H9 (cell line): ENCODE data around the gene GABBR2. TPM values are rescaled to one million over a fixed set of nuclear protein-coding genes. Genes with fewer than 3 reads are reported as not detected.

ENCODE experiments used
- DNase-seq: peaks from one replicate; pipeline ENCODE4 v3.0.0-alpha.2; 2017
- H2AFZ ChIP-seq: one replicate; pipeline ENCODE4 v1.6.1; 2013; ENCODE audit warnings: mild to moderate bottlenecking, low read length, control low read depth, moderate library complexity
- H2AK5ac ChIP-seq: 2 replicates; pipeline ENCODE4 v1.6.1; 2013; ENCODE audit warnings: low read length, control low read depth, mixed read lengths; ENCODE audit not compliant: insufficient read length
- H2BK120ac ChIP-seq: one replicate; pipeline ENCODE4 v1.6.1; 2013; ENCODE audit warnings: low read depth, mild to moderate bottlenecking, low read length, control low read depth, inconsistent platforms; ENCODE audit not compliant: poor library complexity, severe bottlenecking
- H2BK12ac ChIP-seq: 2 replicates; pipeline ENCODE4 v1.6.1; 2013; ENCODE audit warnings: low read length, control low read depth, mixed read lengths, low read depth; ENCODE audit not compliant: insufficient read length
- H2BK15ac ChIP-seq: 2 replicates; pipeline ENCODE4 v1.6.1; 2013; ENCODE audit warnings: low read depth, low read length, control low read depth
- H2BK20ac ChIP-seq: one replicate; pipeline ENCODE4 v1.6.1; 2013; ENCODE audit warnings: low read depth, mild to moderate bottlenecking, low read length, control low read depth, inconsistent platforms; ENCODE audit not compliant: poor library complexity, severe bottlenecking
- H2BK5ac ChIP-seq: 2 replicates; pipeline ENCODE4 v1.6.1; 2013; ENCODE audit warnings: low read length, control low read depth, mixed read lengths; ENCODE audit not compliant: insufficient read length
- H3K14ac ChIP-seq: 2 replicates; pipeline ENCODE4 v1.6.1; 2013; ENCODE audit warnings: low read length, control low read depth; ENCODE audit not compliant: insufficient read depth
- H3K18ac ChIP-seq: 2 replicates; pipeline ENCODE4 v1.6.1; 2013; ENCODE audit warnings: low read depth, mild to moderate bottlenecking, mixed read lengths, low read length, control low read depth; ENCODE audit not compliant: insufficient read length
- H3K23ac ChIP-seq: 2 replicates; pipeline ENCODE4 v1.6.1; 2013; ENCODE audit warnings: low read length, control low read depth, mixed read lengths, low read depth; ENCODE audit not compliant: insufficient read length
- H3K23me2 ChIP-seq: 2 replicates; pipeline ENCODE4 v1.6.1; 2013; ENCODE audit warnings: low read depth, mild to moderate bottlenecking, mixed read lengths, low read length, control low read depth; ENCODE audit not compliant: insufficient read length, poor library complexity, severe bottlenecking
- H3K27ac ChIP-seq: 2 replicates; pipeline ENCODE4 v1.5.1; 2013; ENCODE audit warnings: low read length, control low read depth, mixed read lengths, low read depth; ENCODE audit not compliant: insufficient read length
- H3K27me3 ChIP-seq: 2 replicates; pipeline ENCODE4 v1.6.1; 2013; ENCODE audit warnings: low read length, control low read depth, inconsistent platforms; ENCODE audit not compliant: insufficient read depth
- H3K4ac ChIP-seq: 2 replicates; pipeline ENCODE4 v1.6.1; 2013; ENCODE audit warnings: low read depth, mild to moderate bottlenecking, control low read depth, inconsistent platforms, low read length, moderate library complexity
- H3K4me1 ChIP-seq: 2 replicates; pipeline ENCODE4 v1.6.1; 2013; ENCODE audit warnings: low read length, control low read depth, inconsistent platforms; ENCODE audit not compliant: insufficient read depth
- H3K4me2 ChIP-seq: 2 replicates; pipeline ENCODE4 v1.6.1; 2013; ENCODE audit warnings: low read length, control low read depth, mixed read lengths; ENCODE audit not compliant: insufficient read length, insufficient read depth
- H3K56ac ChIP-seq: 2 replicates; pipeline ENCODE4 v1.6.1; 2013; ENCODE audit warnings: low read depth, mild to moderate bottlenecking, mixed read lengths, low read length, control low read depth; ENCODE audit not compliant: insufficient read length
- H3K79me1 ChIP-seq: 2 replicates; pipeline ENCODE4 v1.6.1; 2013; ENCODE audit warnings: low read depth, mild to moderate bottlenecking, moderate library complexity, low read length, control low read depth, inconsistent platforms; ENCODE audit not compliant: insufficient read depth, poor library complexity, severe bottlenecking
- H3K79me2 ChIP-seq: 2 replicates; pipeline ENCODE4 v1.6.1; 2013; ENCODE audit warnings: low read length, control low read depth, inconsistent platforms; ENCODE audit not compliant: insufficient read depth
- H3K9ac ChIP-seq: 2 replicates; pipeline ENCODE4 v1.6.1; 2013; ENCODE audit warnings: low read length, control low read depth, mixed read lengths; ENCODE audit not compliant: insufficient read length; ENCODE audit errors: extremely low read depth
- H3K9me3 ChIP-seq: one replicate; pipeline ENCODE4 v1.6.1; 2013; ENCODE audit warnings: low read depth, low read length, inconsistent platforms; ENCODE audit not compliant: control insufficient read depth
- H3T11ph ChIP-seq: one replicate; pipeline ENCODE4 v1.6.1; 2013; ENCODE audit warnings: mild to moderate bottlenecking, low read length, control low read depth, inconsistent platforms
- H4K20me1 ChIP-seq: one replicate; pipeline ENCODE4 v1.6.1; 2013; ENCODE audit not compliant: control insufficient read depth, insufficient read length, insufficient read depth
- H4K5ac ChIP-seq: 2 replicates; pipeline ENCODE4 v1.6.1; 2013; ENCODE audit warnings: low read depth, mild to moderate bottlenecking, mixed read lengths, low read length, control low read depth; ENCODE audit not compliant: insufficient read length
- H4K8ac ChIP-seq: replicated peaks from 2 replicates; pipeline ENCODE4 v1.6.1; 2013; ENCODE audit warnings: low read length, control low read depth, mixed read lengths, low read depth; ENCODE audit not compliant: insufficient read length
- H4K91ac ChIP-seq: 2 replicates; pipeline ENCODE4 v1.6.1; 2013; ENCODE audit warnings: low read depth, mild to moderate bottlenecking, moderate library complexity, mixed read lengths, low read length, control low read depth; ENCODE audit not compliant: insufficient read length
- H3K27ac Mint-ChIP-seq, 3 experiments: 2 replicates in 2 of 3; 3 replicates in 1 of 3; pipeline ENCODE4 v1.8.0; 2020 to 2021; ENCODE audit warnings: mixed read lengths in 3 of 3, mild to moderate bottlenecking in 1 of 3, moderate library complexity in 1 of 3
- H3K27me3 Mint-ChIP-seq: 2 replicates; pipeline ENCODE4 v1.8.0; 2021; ENCODE audit warnings: low read depth, mild to moderate bottlenecking, moderate library complexity, mixed read lengths
- H3K36me3 Mint-ChIP-seq, 3 experiments: 2 replicates in 2 of 3; 3 replicates in 1 of 3; pipeline ENCODE4 v1.8.0; 2020 to 2021; ENCODE audit warnings: low read depth in 3 of 3, mixed read lengths in 3 of 3; ENCODE audit not compliant: insufficient read depth in 1 of 3
- H3K4me1 Mint-ChIP-seq, 2 experiments: 2 replicates each; pipeline ENCODE4 v1.8.0; 2020; ENCODE audit warnings: mixed read lengths in 2 of 2
- H3K4me3 Mint-ChIP-seq, 2 experiments: 2 replicates in 1 of 2; 3 replicates in 1 of 2; pipeline ENCODE4 v1.8.0; 2020 to 2021; ENCODE audit warnings: mild to moderate bottlenecking in 2 of 2, mixed read lengths in 2 of 2, moderate library complexity in 1 of 2
- H3K9me3 Mint-ChIP-seq, 2 experiments: 2 replicates in 1 of 2; 3 replicates in 1 of 2; pipeline ENCODE4 v1.8.0; 2020; ENCODE audit warnings: mild to moderate bottlenecking in 2 of 2, mixed read lengths in 2 of 2, moderate library complexity in 1 of 2
- CTCF ChIP-seq: fragments of 200-600 bp; sonication (generic); conservative IDR thresholded peaks from 3 replicates; pipeline ENCODE4 v1.8.0; 2021; ENCODE audit warnings: antibody characterized with exemption, mild to moderate bottlenecking
- WGBS: extraction: QIAGEN DNeasy Blood & Tissue Kit; methylation state at CpG from one replicate; pipeline ENCODE4 v1.1.7; 2013; ENCODE audit warnings: missing lambda C conversion rate, low lambda C conversion rate, mixed read lengths; ENCODE audit not compliant: insufficient read length; ENCODE audit errors: extremely low coverage; 5-methylcytosine and 5-hydroxymethylcytosine counted together
- total RNA-seq: library from RNA; stranded (reverse); gene quantifications from 2 replicates; pipeline ENCODE4 v1.2.1, GENCODE V29; 2021

Gene GABBR2
- total RNA-seq, 1 experiment from 2014 or later = 0.66 TPM

GRCh38 chr9:98488571-98489312, 220.0 kb downstream of the GABBR2 start:
- no CpG with 5 or more reads among the region's 8 CpGs for WGBS
- Histone ChIP-seq H2AK5ac (no peak overlapping the region), H2BK20ac (no peak overlapping the region), H3K9me3 (no peaks in the 10 kb centered on the region), H3K9ac (no peak overlapping the region), H4K91ac (no peak overlapping the region), H3K18ac (no peak overlapping the region), H4K20me1 (no peaks in the 10 kb centered on the region), H2BK5ac (no peak overlapping the region), H3K23me2 (no peaks in the 10 kb centered on the region), H3K4me2 (no peak overlapping the region), H3K79me2 (no peaks in the 10 kb centered on the region), H3T11ph (no peak overlapping the region), H4K5ac (no peak overlapping the region), H4K8ac (no peak overlapping the region), H2BK15ac (no peak overlapping the region), H3K56ac (no peak overlapping the region), H3K79me1 (no peaks in the 10 kb centered on the region), H3K23ac (no peak overlapping the region), H3K27ac (no peak overlapping the region), H3K27me3 (no peaks in the 10 kb centered on the region), H3K4ac (no peak overlapping the region), H3K4me1 (no peaks in the 10 kb centered on the region), H3K14ac (no peak overlapping the region), H2BK120ac (no peak overlapping the region), H2BK12ac (no peak overlapping the region), H2AFZ (no peak overlapping the region)
- H3K27ac Mint-ChIP-seq = no peak overlapping the region; a peak in 1 of 7 replicates
- peaks cover 6 to 15% of the 10 kb centered on the region in 2 experiments; a peak in 3 of 4 replicates for H3K4me1 Mint-ChIP-seq
- TF ChIP-seq CTCF = no peak
- no peak overlapping the region for H3K4me3 Mint-ChIP-seq
- peaks cover 5% of the 10 kb centered on the region for H3K27me3 Mint-ChIP-seq
- H3K36me3 Mint-ChIP-seq = peaks cover 0 to 4% (median 0%) of the 10 kb centered on the region in 3 experiments; a peak in 3 of 7 replicates
- DNase-seq = no peak
- H3K9me3 Mint-ChIP-seq = peaks cover 3 to 5% of the 10 kb centered on the region in 2 experiments; a peak in 4 of 5 replicates
